Osteocyte (in vitro differentiated cells): ENCODE measurements around the gene CDK6. TPM values are rescaled to one million over a fixed set of nuclear protein-coding genes. Genes with fewer than 3 reads are reported as not detected.

Source experiments
- DNase-seq: peaks from one replicate; pipeline ENCODE4 v3.0.0; 2021; ENCODE audit warnings: mixed read lengths; ENCODE audit not compliant: unreplicated experiment; ENCODE audit errors: extremely low spot score
- H3K27ac Mint-ChIP-seq: one replicate; pipeline ENCODE4 v1.8.0; 2021; ENCODE audit warnings: mild to moderate bottlenecking, mixed read lengths; ENCODE audit not compliant: unreplicated experiment
- H3K27me3 Mint-ChIP-seq: one replicate; pipeline ENCODE4 v1.8.0; 2021; ENCODE audit warnings: mixed read lengths; ENCODE audit not compliant: unreplicated experiment
- H3K36me3 Mint-ChIP-seq: one replicate; pipeline ENCODE4 v1.8.0; 2021; ENCODE audit warnings: mixed read lengths; ENCODE audit not compliant: unreplicated experiment
- H3K4me1 Mint-ChIP-seq: one replicate; pipeline ENCODE4 v1.8.0; 2021; ENCODE audit warnings: mixed read lengths; ENCODE audit not compliant: unreplicated experiment
- H3K4me3 Mint-ChIP-seq: one replicate; pipeline ENCODE4 v1.8.0; 2021; ENCODE audit warnings: mild to moderate bottlenecking, moderate library complexity, mixed read lengths; ENCODE audit not compliant: unreplicated experiment
- H3K9me3 Mint-ChIP-seq: one replicate; pipeline ENCODE4 v1.8.0; 2021; ENCODE audit warnings: mixed read lengths; ENCODE audit not compliant: unreplicated experiment
- total RNA-seq: library from RNA; stranded (reverse); gene quantifications from 2 replicates; pipeline ENCODE4 v1.2.1, GENCODE V29; 2021
- TF ChIP-seq, protein P1 (sequence below): fragments of 200-600 bp; sonication (generic); IDR thresholded peaks from 2 replicates; pipeline ENCODE4 v1.5.0; 2021; ENCODE audit warnings: antibody characterized with exemption, mild to moderate bottlenecking, moderate library complexity

Gene CDK6
- total RNA-seq, 1 donor from 2014 or later = 53.6 TPM

DNA sequence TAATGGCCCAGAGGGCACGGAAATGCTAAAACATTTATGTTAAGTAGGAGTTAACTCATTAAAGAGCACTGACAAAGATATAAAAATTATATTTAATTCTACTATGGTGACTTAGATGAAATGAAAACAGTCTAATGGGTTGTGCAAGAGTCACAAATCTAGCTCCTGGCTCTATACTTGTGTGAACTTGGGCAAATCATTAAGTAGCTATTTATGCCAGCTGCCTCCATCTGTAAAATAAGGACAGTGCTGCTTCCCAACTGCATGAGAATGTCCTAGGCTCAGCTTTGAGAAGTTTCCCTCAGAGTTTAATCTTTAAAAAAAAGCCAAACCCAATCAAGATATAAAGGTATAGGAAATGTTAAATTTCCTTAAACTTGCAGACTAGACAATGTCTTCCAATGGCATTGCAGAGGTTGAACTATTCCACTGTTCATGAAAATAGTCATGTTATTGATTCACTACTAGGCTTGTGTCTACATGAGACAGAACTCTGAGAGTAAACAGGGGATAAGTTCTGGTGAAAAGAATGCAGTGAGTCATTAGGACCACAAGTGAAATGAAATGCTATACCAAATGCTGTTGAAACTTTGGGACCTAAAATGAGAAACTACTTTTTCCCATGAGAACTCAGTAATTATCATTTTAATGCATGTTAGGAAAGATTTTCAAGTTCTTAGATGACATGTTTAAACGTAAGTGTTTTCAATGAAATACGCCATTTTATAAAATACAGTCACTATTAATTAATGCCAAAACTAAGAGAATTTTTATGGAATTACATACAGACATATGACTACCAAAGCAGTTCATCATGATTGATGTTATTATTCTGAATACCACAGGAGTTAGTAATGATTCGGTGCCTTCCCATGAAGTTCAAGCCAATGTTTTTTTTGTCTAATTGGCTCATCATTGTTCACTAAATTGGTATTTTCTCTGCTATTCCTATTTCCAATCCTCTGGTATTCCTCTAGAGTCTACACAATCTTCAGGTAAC is 84.2 kb downstream of the CDK6 start:
- H3K9me3 Mint-ChIP-seq = no peaks in the 10 kb centered on the region
- H3K4me1 Mint-ChIP-seq = peaks cover 79% of the 10 kb centered on the region
- TF ChIP-seq, protein P1, sequence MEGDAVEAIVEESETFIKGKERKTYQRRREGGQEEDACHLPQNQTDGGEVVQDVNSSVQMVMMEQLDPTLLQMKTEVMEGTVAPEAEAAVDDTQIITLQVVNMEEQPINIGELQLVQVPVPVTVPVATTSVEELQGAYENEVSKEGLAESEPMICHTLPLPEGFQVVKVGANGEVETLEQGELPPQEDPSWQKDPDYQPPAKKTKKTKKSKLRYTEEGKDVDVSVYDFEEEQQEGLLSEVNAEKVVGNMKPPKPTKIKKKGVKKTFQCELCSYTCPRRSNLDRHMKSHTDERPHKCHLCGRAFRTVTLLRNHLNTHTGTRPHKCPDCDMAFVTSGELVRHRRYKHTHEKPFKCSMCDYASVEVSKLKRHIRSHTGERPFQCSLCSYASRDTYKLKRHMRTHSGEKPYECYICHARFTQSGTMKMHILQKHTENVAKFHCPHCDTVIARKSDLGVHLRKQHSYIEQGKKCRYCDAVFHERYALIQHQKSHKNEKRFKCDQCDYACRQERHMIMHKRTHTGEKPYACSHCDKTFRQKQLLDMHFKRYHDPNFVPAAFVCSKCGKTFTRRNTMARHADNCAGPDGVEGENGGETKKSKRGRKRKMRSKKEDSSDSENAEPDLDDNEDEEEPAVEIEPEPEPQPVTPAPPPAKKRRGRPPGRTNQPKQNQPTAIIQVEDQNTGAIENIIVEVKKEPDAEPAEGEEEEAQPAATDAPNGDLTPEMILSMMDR = no peak
- no peak overlapping the region for H3K4me3 Mint-ChIP-seq
- no peak for DNase-seq
- H3K27ac Mint-ChIP-seq = peak overlapping the region; percentile 83
- H3K27me3 Mint-ChIP-seq = no peaks in the 10 kb centered on the region
- peaks cover 12% of the 10 kb centered on the region for H3K36me3 Mint-ChIP-seq

DNA sequence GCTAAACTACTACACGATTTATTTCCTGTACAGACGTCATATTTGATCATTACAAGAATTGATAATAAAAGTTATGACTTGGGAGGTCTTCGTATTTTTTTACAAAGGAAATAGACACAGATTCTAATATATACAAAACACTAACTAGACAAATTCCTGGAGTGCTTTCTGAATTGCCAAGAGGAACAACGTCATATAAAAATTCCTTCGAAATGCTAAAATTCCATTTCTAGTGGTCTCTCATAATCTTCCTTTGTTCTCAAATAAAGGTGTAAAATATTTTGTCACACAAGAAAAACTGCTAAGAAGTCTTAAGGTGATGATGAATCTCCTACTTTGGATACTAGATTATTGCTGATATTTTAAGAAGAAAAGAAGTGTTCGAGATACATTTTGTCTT is 85.4 kb downstream of the CDK6 start:
- H3K27ac Mint-ChIP-seq = peak overlapping the region; percentile 75
- TF ChIP-seq, protein P1 = no peak

DNA sequence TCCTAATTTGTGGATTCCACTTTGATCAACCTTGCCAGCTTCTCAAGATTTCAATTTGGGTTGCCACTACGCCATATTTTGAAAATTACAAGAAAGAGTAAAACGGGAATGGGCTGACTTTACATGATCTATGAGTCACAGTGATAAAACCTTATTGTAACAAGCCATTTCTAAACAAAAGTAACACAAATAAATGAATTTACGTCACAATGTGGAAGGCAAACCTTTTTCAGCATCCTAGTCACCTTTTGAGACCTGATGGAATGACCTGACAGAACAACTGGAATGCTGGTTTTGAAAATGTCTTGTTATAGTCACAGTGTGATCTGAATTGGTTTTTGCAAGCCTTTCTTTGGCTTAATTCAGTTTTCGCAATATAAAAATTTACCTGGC is 85.9 kb downstream of the CDK6 start:
- H3K9me3 Mint-ChIP-seq = peaks cover 6% of the 10 kb centered on the region
- no peak overlapping the region for H3K4me3 Mint-ChIP-seq
- peaks cover 14% of the 10 kb centered on the region for H3K36me3 Mint-ChIP-seq
- H3K27ac Mint-ChIP-seq = peak overlapping the region; percentile 75
- no peaks in the 10 kb centered on the region for H3K27me3 Mint-ChIP-seq
- TF ChIP-seq, protein P1 = no peak
- no peak for DNase-seq
- H3K4me1 Mint-ChIP-seq = peaks cover 82% of the 10 kb centered on the region

More for the DNA sequence above, 85.4 kb downstream of the CDK6 start:
- peaks cover 2% of the 10 kb centered on the region for H3K9me3 Mint-ChIP-seq
- no peak for DNase-seq
- peaks cover 82% of the 10 kb centered on the region for H3K4me1 Mint-ChIP-seq
- no peak overlapping the region for H3K4me3 Mint-ChIP-seq
- no peaks in the 10 kb centered on the region for H3K27me3 Mint-ChIP-seq
- peaks cover 12% of the 10 kb centered on the region for H3K36me3 Mint-ChIP-seq

DNA sequence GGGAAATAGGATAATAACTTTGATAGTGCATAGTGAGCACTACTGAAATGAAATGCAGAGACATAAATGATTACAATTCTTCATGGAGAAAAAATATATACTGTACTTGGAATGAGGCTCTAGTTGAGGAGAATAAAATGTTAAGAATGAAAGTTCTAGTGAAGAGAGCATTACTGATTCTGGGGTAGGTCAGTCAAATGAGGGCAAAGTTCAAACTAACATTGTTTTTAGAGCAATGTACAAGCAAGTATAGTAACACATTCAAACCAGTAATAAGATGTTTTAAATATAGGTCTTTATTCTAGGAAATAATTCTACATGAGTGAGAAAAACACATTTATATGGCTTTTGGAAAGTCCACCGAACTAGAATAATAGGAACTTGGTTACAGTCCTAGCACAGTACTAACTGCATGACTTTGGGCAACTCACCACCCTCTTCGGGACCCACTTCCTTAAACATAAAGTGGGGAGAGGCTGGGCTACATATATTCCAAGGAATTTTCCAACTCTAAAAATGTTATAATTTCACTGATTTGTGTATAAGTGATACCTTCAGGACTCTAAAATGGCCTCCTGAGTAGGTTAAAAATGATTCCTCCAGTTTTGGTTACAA is 86.4 kb downstream of the CDK6 start:
- peaks cover 14% of the 10 kb centered on the region for H3K36me3 Mint-ChIP-seq
- no peaks in the 10 kb centered on the region for H3K27me3 Mint-ChIP-seq
- H3K27ac Mint-ChIP-seq = peak overlapping the region; percentile 82
- peaks cover 77% of the 10 kb centered on the region for H3K4me1 Mint-ChIP-seq
- no peak overlapping the region for H3K4me3 Mint-ChIP-seq
- TF ChIP-seq, protein P1 = no peak
- peaks cover 6% of the 10 kb centered on the region for H3K9me3 Mint-ChIP-seq
- DNase-seq = no peak

DNA sequence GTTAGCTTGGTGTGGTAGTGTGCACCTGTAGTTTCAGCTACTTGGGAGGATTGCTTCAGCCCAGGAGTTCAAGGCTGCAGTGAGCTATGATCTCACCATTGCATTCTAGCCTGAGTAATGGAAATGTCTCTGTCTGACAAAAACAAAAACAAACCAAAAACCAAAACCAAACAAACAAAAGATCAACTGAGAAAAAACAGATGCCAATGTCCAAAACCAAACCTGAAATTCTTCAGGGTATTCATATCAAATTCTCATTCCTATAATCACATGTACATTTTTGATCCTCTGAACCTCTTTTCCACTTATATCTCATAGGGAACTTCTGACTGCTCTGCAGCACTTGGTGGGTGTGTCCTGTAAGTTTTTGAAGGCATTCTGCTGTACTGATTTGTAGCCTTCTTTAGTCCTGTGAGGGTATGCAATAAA is 87.0 kb downstream of the CDK6 start:
- DNase-seq = no peak
- H3K27me3 Mint-ChIP-seq = no peaks in the 10 kb centered on the region
- H3K36me3 Mint-ChIP-seq = peaks cover 14% of the 10 kb centered on the region
- H3K9me3 Mint-ChIP-seq = peaks cover 6% of the 10 kb centered on the region
- peaks cover 71% of the 10 kb centered on the region for H3K4me1 Mint-ChIP-seq
- TF ChIP-seq, protein P1 = no peak
- peak overlapping the region; percentile 82 for H3K27ac Mint-ChIP-seq
- H3K4me3 Mint-ChIP-seq = no peak overlapping the region
